ENCODE measurements around the gene ZNF443. TPM values are rescaled to one million over a fixed set of nuclear protein-coding genes. Genes with fewer than 3 reads are reported as not detected.
"Not testable (repeated sequence)": the region's sequence is repeated elsewhere in the genome, so short reads cannot be mapped to it uniquely, and the experiment has no call there.

ZNF443 gene
- 0.57 TPM for polyA plus RNA-seq (2012; ENCODE audit: insufficient read depth, insufficient read length, low read depth)

DNA sequence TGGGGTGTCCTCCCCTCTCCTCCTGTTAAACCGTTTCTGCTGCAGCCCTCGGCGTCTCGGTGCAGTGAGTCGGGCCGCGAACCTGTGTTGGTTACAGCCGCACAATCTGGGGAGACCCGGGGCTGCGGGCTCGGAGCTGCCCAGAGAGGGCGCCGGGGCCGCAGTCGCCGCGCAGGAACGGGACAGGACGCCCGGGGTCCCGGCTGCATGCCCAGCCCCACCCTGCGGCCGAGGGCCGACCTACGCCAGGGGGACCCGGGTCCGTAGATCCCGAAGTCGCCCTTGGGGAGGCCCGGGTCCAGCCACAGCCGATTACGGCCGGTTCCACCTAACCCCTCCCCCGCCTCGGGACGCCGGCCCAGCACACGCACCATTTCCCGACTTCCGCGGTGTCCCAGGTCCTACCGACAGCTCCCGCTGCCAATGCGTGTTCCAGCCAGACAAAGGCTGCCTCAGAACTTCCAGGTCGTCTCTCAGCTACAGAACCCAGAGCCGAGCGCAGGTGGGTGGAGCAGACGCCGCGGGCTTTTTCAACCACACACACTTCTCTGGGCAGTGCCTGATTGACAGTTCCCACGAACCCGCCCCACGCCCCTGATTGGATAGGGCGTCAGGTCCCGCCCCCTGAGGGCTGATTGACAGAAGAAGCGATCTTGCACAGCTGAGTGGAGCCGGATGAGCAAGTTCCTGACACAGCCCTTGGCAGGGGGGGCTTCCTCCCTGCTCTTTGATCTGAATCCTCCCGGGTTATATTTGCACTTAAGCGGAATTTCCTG, at the start of gene ZNF443:
Gene ZNF443 (minus strand): TSS at position 481 of the 776 bp plus-strand sequence. CDS start 107 bp downstream, at position 374.
- peak within 1 kb of the TSS; percentile 76 for H3K4me3 ChIP-seq (ENCODE audit: low read depth, low read length)
- TF ChIP-seq, protein P1, sequence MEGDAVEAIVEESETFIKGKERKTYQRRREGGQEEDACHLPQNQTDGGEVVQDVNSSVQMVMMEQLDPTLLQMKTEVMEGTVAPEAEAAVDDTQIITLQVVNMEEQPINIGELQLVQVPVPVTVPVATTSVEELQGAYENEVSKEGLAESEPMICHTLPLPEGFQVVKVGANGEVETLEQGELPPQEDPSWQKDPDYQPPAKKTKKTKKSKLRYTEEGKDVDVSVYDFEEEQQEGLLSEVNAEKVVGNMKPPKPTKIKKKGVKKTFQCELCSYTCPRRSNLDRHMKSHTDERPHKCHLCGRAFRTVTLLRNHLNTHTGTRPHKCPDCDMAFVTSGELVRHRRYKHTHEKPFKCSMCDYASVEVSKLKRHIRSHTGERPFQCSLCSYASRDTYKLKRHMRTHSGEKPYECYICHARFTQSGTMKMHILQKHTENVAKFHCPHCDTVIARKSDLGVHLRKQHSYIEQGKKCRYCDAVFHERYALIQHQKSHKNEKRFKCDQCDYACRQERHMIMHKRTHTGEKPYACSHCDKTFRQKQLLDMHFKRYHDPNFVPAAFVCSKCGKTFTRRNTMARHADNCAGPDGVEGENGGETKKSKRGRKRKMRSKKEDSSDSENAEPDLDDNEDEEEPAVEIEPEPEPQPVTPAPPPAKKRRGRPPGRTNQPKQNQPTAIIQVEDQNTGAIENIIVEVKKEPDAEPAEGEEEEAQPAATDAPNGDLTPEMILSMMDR (IDR thresholded peaks at IDR 0.05; ENCODE audit: low read depth, low read length): no peak
- H3K4me1 ChIP-seq: no peaks in the 10 kb centered on the region
- H3K9me3 ChIP-seq: no peaks in the 10 kb centered on the region
- H3K36me3 ChIP-seq: no peaks in the 10 kb centered on the region
- peak; percentile 99 for DNase-seq
- H3K27me3 ChIP-seq: no peaks in the 10 kb centered on the region

DNA sequence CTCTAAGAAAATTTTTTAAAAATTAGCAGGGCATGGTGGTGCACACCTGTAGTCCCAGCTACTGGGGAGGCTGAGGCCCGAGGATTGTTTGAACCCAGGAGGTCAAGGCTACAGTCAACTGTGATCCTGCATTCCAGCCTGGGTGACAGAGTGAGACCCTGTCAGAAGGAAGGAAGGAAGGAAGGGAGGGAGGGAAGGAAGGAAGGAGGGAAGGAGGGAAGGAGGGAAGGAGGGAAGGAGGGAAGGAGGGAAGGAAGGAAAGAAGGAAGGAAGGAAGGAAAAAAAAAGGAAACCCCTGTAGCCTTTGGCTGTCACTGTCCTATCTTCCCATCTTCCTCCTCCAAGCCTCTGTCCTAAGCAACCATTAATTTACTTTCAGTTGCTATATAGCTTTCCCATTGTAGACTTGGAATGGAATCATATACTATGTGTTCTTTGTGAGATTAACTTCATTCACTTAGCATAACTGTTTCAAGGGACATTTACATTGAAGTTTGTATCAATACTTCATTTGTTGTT, 45.5 kb upstream of the ZNF443 start:
- not testable (repeated sequence) for H3K9me3 ChIP-seq; H3K36me3 ChIP-seq; H3K4me1 ChIP-seq; DNase-seq; H3K4me3 ChIP-seq (ENCODE audit: low read depth, low read length); H3K27me3 ChIP-seq

GRCh38 chr19:12485571-12485970, 44.8 kb upstream of the ZNF443 start:
- H3K27me3 ChIP-seq: no peaks in the 10 kb centered on the region
- TF ChIP-seq, protein P1 (IDR thresholded peaks at IDR 0.05; ENCODE audit: low read depth, low read length): no peak
- H3K36me3 ChIP-seq: no peaks in the 10 kb centered on the region
- H3K4me1 ChIP-seq: 0 out of 2 replicates have a peak, but pooled peaks cover 3% of the 10 kb centered on the region
- H3K9me3 ChIP-seq: no peaks in the 10 kb centered on the region; the same call in 1 of the 2 replicates
- no peak for DNase-seq
- no peak overlapping the region for H3K4me3 ChIP-seq (ENCODE audit: low read depth, low read length)

GRCh38 chr19:12485052-12485416, 44.2 kb upstream of the ZNF443 start:
- DNase-seq: no peak
- no peaks in the 10 kb centered on the region for H3K36me3 ChIP-seq
- H3K4me3 ChIP-seq (ENCODE audit: low read depth, low read length): peak overlapping the region; percentile 93
- TF ChIP-seq, protein P1 (IDR thresholded peaks at IDR 0.05; ENCODE audit: low read depth, low read length): no peak
- H3K9me3 ChIP-seq: no peaks in the 10 kb centered on the region; the same call in 1 of the 2 replicates
- 0 out of 2 replicates have a peak, but pooled peaks cover 3% of the 10 kb centered on the region for H3K4me1 ChIP-seq
- no peaks in the 10 kb centered on the region for H3K27me3 ChIP-seq

DNA sequence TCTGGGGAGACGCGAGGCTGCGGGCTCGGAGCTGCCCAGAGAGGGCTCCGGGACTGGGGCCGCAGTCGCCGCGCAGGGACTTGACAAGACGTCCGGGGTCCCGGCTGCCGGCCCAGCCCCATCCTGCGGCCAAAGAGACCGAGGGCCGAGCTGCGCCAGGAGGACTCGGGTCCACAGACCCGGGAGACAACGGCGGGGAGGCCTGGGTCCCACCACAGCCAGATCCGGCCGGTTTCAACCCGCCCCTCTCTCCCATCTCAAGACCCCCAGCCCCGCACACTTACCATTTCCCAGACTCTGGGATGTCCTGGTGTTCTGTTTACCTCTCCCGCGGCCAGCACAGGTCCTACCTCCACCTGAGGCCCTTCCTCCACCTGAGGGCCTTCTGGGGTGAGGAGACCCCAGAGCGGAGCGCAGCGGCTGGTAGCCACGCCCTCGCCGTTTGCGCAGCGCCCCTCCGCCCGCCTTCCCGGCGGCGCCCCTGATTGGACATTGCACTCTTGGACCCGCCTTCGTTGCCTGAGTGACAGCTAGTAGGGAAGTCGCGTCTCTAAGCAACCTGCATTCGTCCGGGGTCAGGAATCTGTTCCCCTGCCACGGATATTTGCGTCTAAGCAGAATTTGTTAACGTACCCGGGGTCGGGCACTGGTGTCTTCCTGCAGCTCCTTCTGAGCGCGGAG, 43.7 kb upstream of the ZNF443 start, which contains the start of gene ZNF709:
Gene ZNF709 (minus strand): TSS at position 446 of the 681 bp plus-strand sequence. CDS start 159 bp downstream, at position 287.
- no peaks in the 10 kb centered on the region for H3K36me3 ChIP-seq
- no peaks in the 10 kb centered on the region for H3K27me3 ChIP-seq
- 0 out of 2 replicates have a peak, but pooled peaks cover 3% of the 10 kb centered on the region for H3K4me1 ChIP-seq
- H3K9me3 ChIP-seq: no peaks in the 10 kb centered on the region; the same call in 1 of the 2 replicates
- TF ChIP-seq, protein P1 (IDR thresholded peaks at IDR 0.05; ENCODE audit: low read depth, low read length): no peak
- peak within 1 kb of the TSS; percentile 93 for H3K4me3 ChIP-seq (ENCODE audit: low read depth, low read length)
- peak; percentile 91 for DNase-seq

GRCh38 chr19:12484011-12484370, 43.2 kb upstream of the ZNF443 start:
- Histone ChIP-seq H3K4me1 (0 out of 2 replicates have a peak, but pooled peaks cover 3% of the 10 kb centered on the region), H3K9me3 (no peaks in the 10 kb centered on the region; the same call in 1 of the 2 replicates), H3K4me3 (ENCODE audit: low read depth, low read length) (peak overlapping the region; percentile 93), H3K27me3 (no peaks in the 10 kb centered on the region), H3K36me3 (no peaks in the 10 kb centered on the region)
- no peak for DNase-seq
- TF ChIP-seq, protein P1 (IDR thresholded peaks at IDR 0.05; ENCODE audit: low read depth, low read length): no peak
